ENCODE data around the gene NCOA3. TPM values are rescaled to one million over a fixed set of nuclear protein-coding genes. Genes with fewer than 3 reads are reported as not detected.
"Not testable (repeated sequence)": the region's sequence is repeated elsewhere in the genome, so short reads cannot be mapped to it uniquely, and the experiment has no call there.

Gene NCOA3
- total RNA-seq, 1 experiment from 2014 or later: 14.9 TPM

DNA sequence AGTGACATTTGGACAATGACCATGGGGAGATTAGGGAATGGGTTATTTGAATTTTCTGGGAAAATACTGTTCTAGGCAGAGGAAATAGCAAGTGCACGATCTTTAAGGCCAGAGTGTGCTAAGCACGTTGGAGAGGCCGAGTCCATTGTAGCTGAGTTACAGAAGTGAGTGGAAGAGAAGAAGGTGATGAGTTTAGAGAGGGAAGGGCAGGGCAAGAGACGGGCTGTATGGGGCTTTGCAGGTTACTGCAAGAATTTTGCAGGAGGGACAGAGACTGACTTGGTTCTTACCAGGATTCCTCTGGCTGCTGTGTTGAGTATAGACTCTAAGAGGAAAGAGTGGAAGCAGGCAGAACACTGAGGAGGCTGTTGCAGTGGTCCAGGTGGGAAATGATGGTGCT lies 1.1 kb upstream of the NCOA3 start:
- DNase-seq (ENCODE audit: low spot score): no peak

DNA sequence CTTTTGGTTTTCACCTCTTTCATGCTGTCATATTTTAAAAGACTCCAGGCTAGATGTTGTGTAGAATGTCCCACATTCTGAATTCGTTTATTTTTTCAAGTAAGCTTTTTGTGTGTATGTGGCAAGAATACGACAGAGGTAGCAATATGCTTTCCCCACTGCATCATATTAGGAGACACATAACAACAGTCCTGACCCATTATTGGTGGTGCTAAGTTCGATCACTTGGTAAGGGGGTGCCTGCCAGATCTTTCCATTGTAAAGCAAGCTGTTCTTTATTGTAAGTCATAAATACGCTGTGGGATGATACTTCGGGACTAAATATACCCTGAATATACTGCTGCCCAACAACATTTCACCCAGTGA lies 588 bp upstream of the NCOA3 start:
- no peak for DNase-seq (ENCODE audit: low spot score)

DNA sequence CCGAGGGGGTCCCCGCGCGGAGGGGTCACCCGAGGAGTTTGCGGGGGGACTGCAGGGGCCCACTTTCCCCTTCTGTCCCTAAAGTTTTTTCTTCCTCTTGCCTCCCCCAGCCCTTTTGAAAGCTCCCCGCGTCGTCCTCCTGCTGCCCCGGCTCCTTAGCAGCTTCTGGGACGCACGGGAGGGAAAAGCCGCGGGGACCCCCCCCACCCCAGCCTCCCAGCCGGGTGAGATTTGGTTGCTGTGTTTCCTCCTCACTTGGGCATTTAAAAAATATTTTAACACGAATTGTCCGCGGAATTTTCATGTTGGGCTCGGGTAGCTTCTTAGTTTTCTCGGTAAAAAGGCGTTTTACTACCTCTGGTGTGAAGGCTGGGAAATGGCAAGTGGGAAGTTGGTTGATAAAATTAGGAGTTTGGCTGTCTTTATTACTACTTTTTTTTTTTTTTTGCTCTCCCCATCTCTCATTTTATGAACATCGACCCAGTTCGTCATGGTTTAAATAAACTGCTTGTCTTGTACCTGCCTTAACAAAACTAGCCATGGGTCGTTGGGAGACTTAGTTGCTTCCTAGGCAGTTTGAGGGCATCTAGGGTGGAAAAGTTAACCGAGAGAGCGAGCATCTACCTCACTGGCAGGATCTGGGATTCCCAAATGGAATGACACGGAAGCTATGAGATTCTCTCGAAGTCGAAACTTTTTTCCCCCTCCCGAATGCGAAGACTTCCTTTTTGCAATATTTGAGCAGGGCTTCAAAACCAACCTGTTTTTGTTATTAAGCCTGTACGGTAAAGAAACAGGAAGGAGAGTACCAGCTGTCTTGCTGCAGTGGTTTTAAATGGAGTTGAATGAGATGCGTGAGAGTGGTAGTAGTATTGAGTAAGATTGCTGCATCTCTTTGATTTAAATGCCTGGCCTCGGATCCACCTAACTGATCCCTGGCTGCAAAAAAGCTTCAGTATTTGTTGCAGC lies 868 bp downstream of the NCOA3 start:
- DNase-seq (ENCODE audit: low spot score): peak; percentile 32

DNA sequence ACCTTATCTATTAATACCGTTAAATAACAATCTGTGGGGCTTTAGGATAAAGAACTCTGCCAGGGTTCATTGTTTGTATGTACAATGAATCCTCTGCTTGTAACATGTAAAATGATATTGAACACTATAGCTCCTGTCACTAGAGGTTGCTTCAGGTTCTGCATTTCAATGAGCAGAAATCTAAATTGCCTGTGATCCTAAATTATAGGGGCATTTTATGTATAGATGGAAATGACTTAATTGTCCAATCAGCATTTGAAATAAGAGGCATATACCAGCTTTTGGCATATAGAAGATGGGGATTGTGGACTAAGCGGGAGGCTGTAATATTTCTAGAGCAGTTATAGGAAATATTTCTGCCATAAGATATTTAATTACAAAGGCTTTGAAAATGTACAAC lies 2.0 kb downstream of the NCOA3 start:
- DNase-seq (ENCODE audit: low spot score): no peak

DNA sequence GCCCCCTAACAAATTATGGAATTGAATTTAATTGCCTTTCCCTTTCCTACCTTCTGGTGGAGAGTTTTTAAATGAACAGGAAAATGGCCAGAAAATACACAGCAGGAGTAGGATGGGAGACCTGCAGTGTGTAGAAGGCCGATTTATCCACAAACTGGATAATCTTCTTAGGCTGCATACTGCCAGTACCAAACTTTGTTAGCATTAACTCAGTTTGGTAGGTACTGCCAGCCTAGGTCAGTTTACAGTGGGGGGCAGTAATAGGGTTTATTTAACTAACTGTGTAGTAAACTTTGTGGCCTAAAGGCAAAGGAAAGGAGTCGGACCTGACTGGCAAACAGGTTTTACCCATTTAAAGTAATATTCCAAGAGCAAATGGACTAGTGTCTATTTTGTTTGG lies 4.6 kb downstream of the NCOA3 start:
- DNase-seq (ENCODE audit: low spot score): no peak

DNA sequence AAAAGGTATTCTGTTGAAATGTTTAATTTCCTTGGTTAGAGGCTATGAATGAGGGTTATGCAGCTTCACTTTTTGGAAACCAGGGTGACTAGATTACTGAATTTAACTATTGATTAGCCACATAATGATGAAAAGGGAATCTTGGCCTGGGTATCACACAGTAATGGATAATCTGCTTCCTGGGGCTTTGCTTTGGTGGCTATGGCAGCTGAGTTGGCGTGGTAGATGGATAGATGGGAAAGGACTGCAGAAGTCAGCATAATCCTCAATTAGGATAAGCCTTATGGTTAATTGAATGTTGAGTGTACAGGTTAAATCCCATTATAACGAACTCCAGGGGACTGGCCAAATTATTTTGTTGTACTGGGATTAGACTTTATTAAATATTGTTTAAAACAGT lies 5.2 kb downstream of the NCOA3 start:
- no peak for DNase-seq (ENCODE audit: low spot score)

DNA sequence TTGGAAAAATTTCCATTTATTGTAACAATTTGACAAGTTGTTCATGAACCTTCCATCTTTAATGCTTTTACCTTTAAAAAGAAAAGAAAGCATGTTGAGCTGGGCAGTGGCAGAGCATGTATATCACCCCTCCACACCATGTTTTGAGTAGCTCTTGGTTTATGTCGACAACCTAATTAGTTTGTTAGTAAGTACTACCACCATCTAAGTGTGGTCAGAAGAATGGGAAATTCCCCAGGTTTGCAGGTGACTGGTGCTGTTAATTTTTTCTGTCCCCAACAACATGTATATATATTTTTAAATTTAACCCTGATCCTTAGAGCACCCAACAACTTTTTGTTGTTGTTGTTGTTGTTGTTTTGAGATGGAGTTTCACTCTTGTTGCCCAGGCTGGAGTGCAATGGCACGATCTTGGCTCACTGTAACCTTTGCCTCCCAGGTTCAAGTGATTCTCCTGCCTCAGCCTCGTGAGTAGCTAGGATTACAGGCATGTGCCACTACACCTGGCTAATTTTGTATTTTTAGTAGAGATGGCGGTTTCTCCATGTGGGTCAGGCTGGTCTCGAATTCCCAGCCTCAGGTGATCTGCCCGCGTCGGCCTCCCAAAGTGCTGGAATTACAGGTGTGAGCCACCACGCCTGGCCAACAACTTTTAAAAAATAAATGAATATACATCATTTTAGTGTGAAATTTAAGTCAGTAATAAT lies 5.7 kb downstream of the NCOA3 start:
- DNase-seq (ENCODE audit: low spot score): not testable (repeated sequence)

DNA sequence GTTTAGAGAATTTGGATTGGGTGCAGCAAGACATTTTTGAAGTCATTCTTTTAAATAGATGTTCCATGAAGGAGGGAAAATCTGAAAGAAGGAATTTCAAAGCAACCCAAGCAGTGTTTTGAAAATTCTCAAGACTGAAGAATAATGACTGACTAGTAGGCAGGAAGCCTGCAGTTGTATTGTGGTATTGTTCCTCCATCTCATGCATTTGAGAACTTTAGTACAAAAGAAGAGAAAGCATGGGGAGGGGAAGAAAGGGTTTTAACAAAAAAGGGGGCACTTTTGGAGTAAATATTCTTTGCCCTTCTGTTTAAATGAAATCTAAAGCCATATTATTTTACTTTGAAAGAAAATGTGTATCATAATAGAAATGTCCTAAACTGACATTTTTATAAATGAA lies 6.6 kb downstream of the NCOA3 start:
- no peak for DNase-seq (ENCODE audit: low spot score)

DNA sequence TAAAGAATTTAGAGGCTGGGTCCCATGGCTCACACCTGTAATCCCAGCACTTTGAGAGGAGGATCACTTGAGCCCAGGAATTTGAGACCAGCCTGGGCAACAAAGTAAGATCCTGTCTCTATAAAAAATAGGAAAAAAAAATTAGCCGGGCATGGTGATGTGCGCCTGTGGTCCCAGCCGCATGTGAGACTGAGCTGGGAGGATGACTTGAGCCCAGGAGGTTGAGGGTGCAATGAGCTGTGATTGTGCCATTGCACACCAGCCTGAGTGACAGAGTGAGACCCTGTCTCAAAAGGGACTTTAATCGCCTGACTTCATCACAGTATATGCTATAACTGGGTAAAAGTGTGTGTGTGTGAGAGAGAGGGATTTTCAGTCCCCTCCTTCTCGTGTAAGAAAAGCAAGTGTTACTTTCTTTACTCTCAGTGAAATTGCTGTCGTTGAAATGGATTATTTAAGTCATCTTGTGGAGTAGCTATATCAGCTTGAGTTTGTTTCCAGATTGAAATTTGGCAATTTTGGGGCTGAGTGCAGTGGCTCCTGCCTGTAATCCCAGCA lies 7.5 kb downstream of the NCOA3 start:
- DNase-seq (ENCODE audit: low spot score): no peak

DNA sequence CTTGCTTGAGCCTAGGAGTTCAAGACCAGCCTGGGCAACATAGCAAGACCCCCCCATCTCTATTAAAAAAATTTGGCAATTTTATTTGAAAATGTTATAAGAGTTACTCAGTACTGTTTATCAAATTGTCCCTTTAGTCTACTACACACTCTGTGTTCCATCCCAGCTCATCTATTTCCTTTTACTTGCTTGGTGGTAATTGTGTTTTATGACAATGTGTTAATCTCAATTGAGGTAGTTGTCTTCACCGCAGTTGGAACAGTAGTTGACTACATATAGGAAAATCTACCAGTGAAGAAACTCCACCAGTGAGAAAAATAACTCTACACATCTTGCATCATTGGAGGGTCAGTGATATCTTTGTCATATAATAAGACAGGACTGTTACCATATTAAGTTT lies 8.0 kb downstream of the NCOA3 start:
- no peak for DNase-seq (ENCODE audit: low spot score)

DNA sequence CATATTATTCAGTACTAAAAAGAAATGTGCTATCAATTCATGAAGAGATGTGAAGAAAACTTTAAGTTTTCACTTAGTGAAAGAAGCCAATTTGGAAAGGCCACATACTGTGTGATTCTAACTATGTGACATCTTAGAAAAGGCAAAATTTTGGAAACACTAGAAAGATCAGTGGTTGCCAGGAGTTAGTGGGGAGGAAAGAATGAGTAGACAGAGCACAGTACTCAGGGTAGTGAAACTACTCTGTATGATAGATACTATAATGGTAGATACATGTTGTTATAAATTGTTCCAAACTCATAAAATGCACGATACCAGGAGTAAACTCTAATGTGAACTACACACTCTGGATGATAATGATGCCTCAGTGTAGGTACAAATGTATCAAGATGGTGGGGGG lies 14.2 kb downstream of the NCOA3 start:
- no peak for DNase-seq (ENCODE audit: low spot score)

DNA sequence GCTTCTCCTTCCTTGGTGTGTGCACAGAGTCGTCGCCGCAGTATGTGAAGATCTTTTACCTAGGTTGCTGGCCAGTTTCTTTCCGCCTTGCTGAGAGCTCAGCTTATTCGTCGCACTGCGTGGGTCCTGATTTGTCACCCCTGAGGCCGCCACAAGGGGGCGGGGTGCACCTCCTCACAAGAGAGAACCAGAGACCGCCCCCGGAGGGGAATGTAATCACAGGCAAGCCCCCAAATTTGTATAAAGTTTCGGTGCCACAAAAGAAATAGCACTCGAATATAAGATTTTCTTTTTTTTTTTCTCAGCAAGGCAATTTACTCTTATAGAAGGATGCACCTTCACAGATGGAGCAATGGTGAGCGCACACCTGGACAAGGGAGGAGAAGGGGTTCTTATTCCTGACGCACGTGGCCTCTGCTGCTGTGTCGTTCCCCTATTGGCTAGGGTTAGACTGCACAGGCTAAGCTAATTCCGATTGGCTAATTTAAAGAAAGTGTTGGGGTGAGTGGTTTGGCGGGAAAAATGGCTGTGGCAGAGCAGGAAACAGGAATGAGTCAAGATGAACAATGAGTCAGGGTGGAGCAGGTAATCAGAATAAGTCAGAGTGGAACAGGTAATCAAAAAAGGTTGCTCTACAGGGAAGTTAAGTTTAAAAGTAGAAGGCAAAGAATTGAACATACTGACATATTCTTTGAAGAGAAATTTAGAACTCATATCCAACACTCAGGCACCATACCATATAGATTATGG lies 19.5 kb downstream of the NCOA3 start:
- DNase-seq (ENCODE audit: low spot score): no peak

DNA sequence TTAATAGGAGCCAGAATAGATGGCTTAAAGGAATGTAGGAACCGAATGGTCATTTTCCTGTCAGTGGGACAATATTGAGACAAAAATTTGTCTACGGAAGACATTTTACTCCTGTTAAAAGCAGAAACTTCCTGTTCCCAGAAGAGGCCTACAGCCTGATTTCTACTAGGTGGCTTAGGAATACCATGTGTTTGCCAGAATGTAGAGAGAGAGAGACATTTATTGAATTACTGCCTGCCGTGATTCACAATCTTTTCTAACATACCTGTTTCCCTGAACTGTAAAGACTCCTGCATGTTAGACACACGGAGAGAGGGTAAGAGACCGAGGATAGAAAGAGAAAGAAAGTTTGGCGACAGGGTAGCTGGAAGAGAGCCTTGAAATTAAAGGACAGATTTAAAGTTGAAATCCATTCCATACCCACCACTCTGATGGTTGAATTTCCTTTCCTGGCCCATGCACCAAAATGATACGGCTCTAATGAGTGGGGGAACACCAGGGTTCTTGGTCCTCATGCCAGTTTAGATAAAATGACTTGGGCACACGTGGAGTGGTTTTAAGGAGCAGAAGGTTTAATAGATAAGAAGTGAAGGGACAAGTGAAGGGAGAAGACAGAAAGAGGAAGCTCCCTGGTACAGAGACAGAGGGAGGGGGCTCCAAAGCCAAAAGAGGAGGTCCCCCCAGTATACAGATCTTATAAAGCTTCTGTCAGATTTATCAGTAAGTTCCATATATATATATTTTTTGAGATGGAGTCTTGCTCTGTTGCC lies 22.5 kb downstream of the NCOA3 start:
- no peak for DNase-seq (ENCODE audit: low spot score)

DNA sequence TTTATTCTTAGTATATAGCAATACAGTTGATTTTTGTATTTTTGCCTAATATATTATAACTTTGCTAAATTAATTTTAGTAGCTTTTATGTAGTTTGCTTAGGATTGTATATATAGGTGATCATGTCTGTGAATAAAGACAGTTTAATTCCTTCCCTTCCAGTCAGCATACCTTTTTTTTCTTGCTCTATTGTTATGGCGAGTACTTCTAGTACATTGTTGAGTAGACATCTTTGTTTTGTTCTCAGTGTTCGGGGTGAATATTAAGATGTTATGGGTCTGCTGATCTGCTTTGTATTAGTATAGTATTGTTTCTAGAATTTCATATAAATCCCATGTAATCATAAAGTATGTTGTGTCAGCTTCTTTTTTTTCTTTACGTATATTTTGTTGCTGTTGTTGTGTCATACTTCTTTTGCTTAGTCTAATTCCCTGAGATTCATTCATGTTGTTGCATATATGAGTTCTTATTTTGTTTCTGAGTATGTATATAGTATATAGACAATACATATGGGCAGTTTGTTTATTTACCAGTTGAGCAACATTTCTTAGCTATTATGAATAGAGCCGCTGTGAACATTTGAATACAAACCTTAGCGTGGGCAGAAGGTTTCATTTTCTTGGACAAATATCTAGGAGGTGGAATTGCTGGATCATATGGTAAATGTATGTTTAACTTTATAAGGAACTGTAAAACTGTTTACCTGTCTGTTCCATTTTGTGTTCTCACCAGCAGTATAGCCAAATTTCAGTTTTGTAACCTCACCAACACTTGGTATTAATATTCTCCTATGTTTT lies 25.5 kb downstream of the NCOA3 start:
- DNase-seq (ENCODE audit: low spot score): no peak

DNA sequence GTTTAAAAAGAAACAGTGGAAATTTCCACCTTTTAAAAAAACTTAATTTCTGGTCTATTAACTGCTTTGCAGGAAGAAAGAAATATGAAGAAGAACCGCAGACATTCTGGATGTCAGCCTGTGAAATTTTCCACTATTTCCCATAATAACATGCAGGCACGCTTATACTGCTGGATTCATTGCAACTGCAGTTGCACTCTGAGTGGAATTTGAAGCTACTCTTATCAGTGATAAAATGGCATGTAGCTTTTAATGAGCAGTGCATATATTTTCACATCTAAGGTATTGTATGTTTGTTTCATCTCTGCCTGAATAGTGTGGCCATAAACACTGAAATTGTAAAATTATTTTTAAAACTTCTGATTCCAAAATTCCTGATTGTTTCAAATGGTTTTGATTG lies 28.2 kb downstream of the NCOA3 start:
- DNase-seq (ENCODE audit: low spot score): no peak

DNA sequence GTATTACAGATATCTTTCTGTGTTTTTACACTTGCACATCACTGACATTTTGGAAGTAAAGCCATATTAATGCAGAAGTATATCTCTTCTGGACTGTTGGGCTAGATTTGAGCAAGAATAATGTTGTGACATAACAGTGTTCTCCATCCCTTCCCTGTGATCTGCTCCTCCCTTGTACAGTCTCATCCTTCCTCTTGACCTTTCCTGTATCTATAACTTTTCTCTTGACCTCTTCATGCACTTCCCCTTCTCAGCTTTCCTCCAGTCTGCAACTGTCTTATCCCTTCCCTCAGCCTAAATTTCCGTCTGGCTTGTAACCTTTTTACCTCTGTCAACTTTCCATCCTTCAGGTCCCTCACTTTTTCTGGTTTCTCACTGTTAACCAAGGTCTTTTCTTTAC lies 29.8 kb downstream of the NCOA3 start:
- DNase-seq (ENCODE audit: low spot score): no peak

DNA sequence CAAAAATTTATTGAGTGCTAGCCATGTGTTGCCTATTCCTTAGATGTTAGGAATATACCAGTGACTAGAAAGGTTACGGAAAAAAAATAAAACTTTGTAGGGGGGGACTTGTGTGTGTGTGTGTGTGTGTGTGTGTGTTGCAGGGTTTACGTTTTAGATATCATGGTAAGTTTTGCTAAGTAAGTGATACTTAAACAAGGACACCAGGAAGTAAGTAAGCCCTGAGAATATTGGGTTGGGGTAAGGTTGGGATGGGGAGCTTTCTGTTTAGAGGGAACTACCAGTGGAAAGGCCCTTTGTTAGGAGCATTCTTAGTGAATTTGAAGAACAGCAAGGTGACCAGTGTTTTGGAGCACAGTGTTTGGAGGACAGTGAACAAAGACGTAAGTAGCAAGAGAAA lies 30.3 kb downstream of the NCOA3 start:
- DNase-seq (ENCODE audit: low spot score): no peak

DNA sequence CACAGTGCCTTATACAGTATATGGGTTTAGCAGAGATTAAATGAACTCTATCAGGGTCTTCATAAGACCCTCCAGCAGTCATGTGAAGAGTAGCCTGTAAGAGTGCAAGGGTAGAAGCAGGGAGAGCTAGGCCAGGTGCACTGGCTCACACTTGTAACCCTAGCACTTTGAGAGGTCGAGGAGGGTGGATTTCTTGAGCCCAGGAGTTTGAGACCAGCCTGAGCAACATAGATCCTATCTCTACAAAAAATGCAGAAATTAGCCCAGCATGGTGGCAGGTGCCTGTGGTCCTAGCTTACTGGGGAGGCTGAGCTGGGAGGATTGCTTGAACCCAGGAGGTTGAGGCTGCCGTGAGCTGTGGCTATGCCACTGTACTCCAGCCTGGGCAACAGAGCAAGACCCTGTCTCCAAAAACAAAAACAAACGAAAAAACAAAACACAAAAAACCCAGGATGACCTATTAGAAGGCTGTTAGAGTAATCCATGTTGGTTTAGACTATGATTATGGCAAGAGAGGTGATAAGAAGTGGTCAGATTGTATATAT lies 31.9 kb downstream of the NCOA3 start:
- DNase-seq (ENCODE audit: low spot score): no peak

DNA sequence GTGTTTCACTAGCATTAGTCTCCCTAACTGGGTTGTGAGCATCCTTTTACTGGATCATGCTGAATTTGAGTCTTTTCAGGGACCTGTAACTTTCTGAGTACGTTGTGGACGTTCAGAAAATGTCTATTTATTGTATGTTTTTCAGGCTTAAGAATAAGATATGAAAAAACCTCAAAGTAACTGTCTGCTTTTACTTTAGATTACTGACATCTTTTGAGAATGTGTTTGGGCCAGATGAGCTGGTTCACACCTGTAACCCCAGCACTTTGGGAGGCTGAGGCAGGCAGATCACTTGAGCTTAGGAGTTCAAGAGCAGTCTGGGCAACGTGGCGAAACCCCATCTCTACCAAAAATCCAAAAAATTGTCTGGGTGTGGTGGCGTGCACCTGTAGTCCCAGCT lies 32.7 kb downstream of the NCOA3 start:
- DNase-seq (ENCODE audit: low spot score): no peak

DNA sequence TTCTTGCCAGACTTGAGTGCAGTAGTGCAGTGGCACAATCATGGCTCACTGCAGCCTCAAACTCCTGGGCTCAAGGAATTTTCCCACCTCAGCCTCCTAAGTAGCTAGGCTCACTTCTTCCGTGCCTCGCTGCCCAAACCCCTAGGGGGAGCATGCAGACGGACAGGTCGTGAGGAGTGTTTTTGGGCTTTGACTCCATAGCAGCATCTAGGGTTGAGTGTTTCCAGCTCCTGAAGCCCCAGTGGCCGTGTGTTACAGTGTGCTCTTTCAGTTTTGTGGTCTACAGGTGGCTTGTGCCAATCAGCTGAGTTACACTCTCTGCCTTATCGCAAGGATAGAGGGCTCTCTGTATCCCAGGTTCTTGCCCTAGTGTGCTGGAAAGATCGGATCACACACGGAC lies 33.4 kb downstream of the NCOA3 start:
- DNase-seq (ENCODE audit: low spot score): no peak

Data from A172 (cell line).